Brain microvascular endothelial cell (primary cell): ENCODE data around the gene PTPRR.

Experiments
- DNase-seq: peaks from one replicate; pipeline ENCODE4 v3.0.0-alpha.2; 2020
- H3K27ac ChIP-seq: fragments of 250-450 bp; sonication (Bioruptor Pico); 2 replicates; pipeline ENCODE4 v1.5.1; 2020; ENCODE audit warnings: mild to moderate bottlenecking, moderate library complexity
- H3K27me3 ChIP-seq: fragments of 250-450 bp; sonication (Bioruptor Pico); replicated peaks from 2 replicates; pipeline ENCODE4 v1.5.1; 2020; ENCODE audit warnings: mild to moderate bottlenecking
- H3K36me3 ChIP-seq: fragments of 250-450 bp; sonication (Bioruptor Pico); replicated peaks from 2 replicates; pipeline ENCODE4 v1.5.1; 2020; ENCODE audit warnings: mild to moderate bottlenecking
- H3K4me3 ChIP-seq: 2 replicates; pipeline ENCODE4 v1.5.1; 2011; ENCODE audit warnings: low read depth, mild to moderate bottlenecking, control low read depth, low read length, moderate library complexity
- in situ Hi-C: cut with HindIII; loops from 2 replicates; pipeline ENCODE4 v1.10.0; 2017; ENCODE audit warnings: low sequenced_read_pairs, low pct_ligation_motif_present
- TF ChIP-seq, protein P1 (sequence below): IDR thresholded peaks from 2 replicates; pipeline ENCODE4 v1.5.1; 2011; ENCODE audit warnings: low read depth, mild to moderate bottlenecking, moderate library complexity, low read length, control low read depth, inconsistent platforms; ENCODE audit errors: missing control alignments

The PTPRR gene

DNA sequence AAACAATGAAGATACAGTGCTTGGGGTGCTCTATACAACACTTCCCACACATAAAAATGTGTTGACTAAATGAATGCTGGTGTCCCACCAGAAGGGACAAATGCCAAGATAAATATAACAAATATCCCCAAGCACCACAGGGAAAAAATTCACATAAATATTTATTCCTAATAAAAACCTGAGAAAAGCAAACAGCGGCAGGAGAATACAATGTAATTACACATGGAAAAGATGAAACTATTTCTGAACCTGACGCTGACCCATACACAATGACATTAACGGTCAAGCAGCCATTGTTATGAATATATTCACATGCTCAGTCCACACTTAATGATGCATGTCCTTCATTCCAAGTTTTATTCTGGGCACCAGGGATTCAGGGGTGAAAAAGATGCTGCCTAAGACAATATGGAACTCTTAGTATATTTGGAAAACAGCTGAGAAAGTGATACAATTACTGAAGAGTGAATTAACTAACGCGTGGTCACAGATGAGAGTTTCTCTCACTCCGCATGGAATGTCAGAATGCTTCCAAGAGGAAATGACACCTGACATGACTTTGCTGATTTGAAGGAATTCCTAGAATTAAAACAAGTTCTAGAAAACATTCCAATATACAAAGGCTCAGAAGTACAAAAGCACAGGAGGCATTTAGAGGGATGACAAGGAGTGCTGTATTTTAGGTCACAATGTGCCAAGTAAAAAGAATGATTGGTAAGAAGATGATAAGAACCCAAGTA is 27.9 kb upstream of the PTPRR start:
- Histone ChIP-seq H3K4me3 (no peak overlapping the region), H3K27me3 (no peaks in the 10 kb centered on the region), H3K36me3 (no peaks in the 10 kb centered on the region), H3K27ac (no peak overlapping the region)
- DNase-seq: no peak
- TF ChIP-seq, protein P1, sequence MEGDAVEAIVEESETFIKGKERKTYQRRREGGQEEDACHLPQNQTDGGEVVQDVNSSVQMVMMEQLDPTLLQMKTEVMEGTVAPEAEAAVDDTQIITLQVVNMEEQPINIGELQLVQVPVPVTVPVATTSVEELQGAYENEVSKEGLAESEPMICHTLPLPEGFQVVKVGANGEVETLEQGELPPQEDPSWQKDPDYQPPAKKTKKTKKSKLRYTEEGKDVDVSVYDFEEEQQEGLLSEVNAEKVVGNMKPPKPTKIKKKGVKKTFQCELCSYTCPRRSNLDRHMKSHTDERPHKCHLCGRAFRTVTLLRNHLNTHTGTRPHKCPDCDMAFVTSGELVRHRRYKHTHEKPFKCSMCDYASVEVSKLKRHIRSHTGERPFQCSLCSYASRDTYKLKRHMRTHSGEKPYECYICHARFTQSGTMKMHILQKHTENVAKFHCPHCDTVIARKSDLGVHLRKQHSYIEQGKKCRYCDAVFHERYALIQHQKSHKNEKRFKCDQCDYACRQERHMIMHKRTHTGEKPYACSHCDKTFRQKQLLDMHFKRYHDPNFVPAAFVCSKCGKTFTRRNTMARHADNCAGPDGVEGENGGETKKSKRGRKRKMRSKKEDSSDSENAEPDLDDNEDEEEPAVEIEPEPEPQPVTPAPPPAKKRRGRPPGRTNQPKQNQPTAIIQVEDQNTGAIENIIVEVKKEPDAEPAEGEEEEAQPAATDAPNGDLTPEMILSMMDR: no peak
- in situ Hi-C loops: no loop called here

DNA sequence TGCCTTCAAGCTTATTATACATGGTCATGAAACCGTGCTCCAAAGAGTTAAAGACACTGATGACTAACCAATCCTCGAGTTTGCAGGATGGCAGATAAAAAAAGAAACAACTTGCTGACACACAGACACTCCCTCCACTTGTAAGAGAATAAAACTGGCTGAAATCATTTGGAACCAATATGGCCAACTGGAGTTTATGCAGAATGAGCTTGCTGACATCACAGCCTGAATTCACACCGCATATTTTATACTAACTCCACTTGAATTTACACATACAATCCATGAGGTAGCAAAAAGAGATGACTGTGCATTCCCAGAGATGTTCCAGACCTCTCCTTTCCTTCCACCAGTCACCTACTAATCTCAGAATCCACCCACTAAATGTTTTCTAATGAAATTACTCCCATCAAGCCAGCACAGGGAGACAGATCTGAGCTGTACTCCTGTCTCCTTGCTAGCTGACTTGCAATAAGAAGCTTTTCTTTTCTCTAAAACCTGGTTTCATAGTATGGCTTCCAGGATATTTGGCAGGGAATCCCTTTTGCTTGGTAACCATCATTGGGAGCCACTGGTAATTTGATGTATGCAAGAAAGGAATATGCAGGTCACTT is 15.8 kb upstream of the PTPRR start:
- in situ Hi-C loops: no loop called here
- H3K27ac ChIP-seq: no peak overlapping the region
- no peaks in the 10 kb centered on the region for H3K36me3 ChIP-seq
- H3K27me3 ChIP-seq: no peaks in the 10 kb centered on the region
- DNase-seq: no peak
- TF ChIP-seq, protein P1: no peak
- H3K4me3 ChIP-seq: no peak overlapping the region

DNA sequence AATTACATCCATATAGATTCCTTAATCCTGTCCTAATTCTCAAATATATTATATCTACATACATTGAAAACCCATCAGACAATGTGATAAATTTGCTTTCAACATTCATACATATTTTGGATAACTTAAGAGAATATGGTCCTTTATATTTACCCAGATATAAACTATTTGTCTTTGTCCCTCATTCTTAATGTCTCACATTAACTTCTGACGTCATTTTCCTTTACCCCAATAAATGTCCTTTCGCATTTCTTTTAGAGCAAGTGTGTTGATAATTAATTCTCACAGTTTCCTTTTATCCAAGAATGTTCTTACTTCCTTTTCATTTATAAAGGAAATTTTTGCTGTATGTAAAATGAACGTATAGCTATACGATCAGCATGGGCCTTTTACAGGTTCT is 12.6 kb upstream of the PTPRR start:
- in situ Hi-C loops: no loop called here
- H3K4me3 ChIP-seq: no peak overlapping the region
- no peaks in the 10 kb centered on the region for H3K27me3 ChIP-seq
- no peak for DNase-seq
- no peak overlapping the region for H3K27ac ChIP-seq
- TF ChIP-seq, protein P1: no peak
- no peaks in the 10 kb centered on the region for H3K36me3 ChIP-seq

DNA sequence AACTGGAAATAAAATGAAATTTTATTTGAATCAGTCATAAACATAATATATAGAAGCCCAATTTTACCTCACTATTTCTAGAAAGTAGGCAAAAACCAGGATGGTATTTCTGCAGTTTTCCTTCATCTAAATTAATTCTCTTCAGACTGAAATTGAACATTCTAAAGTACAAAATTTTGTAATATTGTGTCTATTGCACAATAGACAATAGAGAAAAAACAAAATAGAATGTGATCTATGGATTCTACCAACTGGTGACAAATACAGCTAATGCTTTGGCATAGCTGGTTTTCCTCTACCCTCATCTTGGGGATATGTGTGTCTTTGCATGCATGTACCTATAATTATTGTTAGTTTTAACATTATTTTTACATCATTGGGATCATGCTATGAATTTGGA is 8.5 kb upstream of the PTPRR start:
- Histone ChIP-seq H3K36me3 (no peaks in the 10 kb centered on the region), H3K4me3 (no peak overlapping the region)

DNA sequence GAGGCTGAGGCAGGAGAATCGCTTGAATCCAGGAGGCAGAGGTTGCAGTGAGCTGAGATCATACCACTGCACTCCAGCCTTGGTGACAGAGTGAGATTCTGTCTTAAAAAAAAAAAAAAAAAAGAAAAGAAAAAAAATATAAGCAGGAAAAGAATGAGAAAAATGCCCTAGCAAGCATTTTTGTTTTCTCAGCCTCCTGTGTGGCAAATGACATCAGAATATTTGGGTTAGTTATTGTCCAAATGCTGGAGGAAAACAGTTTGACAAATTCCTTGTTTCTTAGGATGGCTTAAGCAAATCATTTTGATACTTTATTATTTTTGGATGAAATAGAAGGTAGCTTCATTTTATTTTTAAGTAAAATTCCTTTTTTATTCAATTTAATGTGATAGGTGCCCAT is 7.5 kb upstream of the PTPRR start:
- TF ChIP-seq, protein P1: no peak
- Histone ChIP-seq H3K36me3 (no peaks in the 10 kb centered on the region), H3K27ac (no peak overlapping the region), H3K27me3 (no peaks in the 10 kb centered on the region), H3K4me3 (no peak overlapping the region)
- in situ Hi-C loops: no loop called here
- no peak for DNase-seq

More for the DNA sequence above, 8.5 kb upstream of the PTPRR start:
- no peaks in the 10 kb centered on the region for H3K27me3 ChIP-seq
- in situ Hi-C loops: no loop called here
- TF ChIP-seq, protein P1: no peak
- H3K27ac ChIP-seq: no peak overlapping the region
- DNase-seq: no peak

DNA sequence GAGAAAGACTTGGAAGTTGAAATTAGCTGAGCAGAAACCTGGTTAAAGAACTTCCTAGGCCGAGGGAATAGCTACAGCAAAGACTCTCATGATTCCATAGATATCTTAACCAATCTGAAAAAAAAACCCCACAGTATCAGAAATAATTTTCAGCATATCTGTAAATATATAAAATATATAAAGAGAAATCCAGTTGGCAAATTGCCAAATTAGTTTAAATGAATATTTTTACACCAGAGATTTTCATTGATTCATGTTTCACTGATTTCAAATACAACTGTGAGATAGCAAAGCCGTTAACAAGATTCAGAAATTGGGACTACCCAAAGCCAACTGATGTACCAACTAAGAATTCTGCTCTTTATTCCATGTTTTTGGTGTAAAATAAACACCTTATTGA is 6.8 kb upstream of the PTPRR start:
- in situ Hi-C loops: no loop called here
- Histone ChIP-seq H3K27ac (no peak overlapping the region), H3K27me3 (no peaks in the 10 kb centered on the region), H3K36me3 (no peaks in the 10 kb centered on the region), H3K4me3 (no peak overlapping the region)
- TF ChIP-seq, protein P1: no peak
- DNase-seq: no peak
